NCI-H2227 (cell line): ENCODE data around the gene CFAP119.

ENCODE experiments used
- DNase-seq: peaks from one replicate; lab custom pipeline; 2025; ENCODE audit not compliant: unreplicated experiment; lab: John Stamatoyannopoulos, UW

Gene CFAP119

GRCh38 chr16:30741461-30741914, 20.4 kb downstream of the CFAP119 start:
- DNase-seq = peak; percentile 59

GRCh38 chr16:30740364-30741251, 21.3 kb downstream of the CFAP119 start:
- DNase-seq = no peak

GRCh38 chr16:30738984-30739951, 22.6 kb downstream of the CFAP119 start:
- DNase-seq = no peak

GRCh38 chr16:30737794-30738648, 23.8 kb downstream of the CFAP119 start:
- no peak for DNase-seq

- no peak for DNase-seq
Measured at GRCh38 chr16:30736995-30737793, 24.7 kb downstream of the CFAP119 start.

GRCh38 chr16:30731411-30731810, 30.5 kb downstream of the CFAP119 start:
- no peak for DNase-seq

- DNase-seq = no peak
Measured at GRCh38 chr16:30728899-30729672, 32.8 kb downstream of the CFAP119 start.

GRCh38 chr16:30728321-30728720, 33.5 kb downstream of the CFAP119 start:
- no peak for DNase-seq

- no peak for DNase-seq
Measured at GRCh38 chr16:30725418-30725792, 36.5 kb downstream of the CFAP119 start.

- DNase-seq = no peak
Measured at GRCh38 chr16:30724641-30725417, 37.0 kb downstream of the CFAP119 start.

GRCh38 chr16:30723725-30724355, 38.0 kb downstream of the CFAP119 start:
- DNase-seq = no peak

GRCh38 chr16:30722916-30723315, 38.9 kb downstream of the CFAP119 start:
- no peak for DNase-seq

- no peak for DNase-seq
Measured at GRCh38 chr16:30722443-30722842, 39.4 kb downstream of the CFAP119 start.

GRCh38 chr16:30721606-30722005, 40.3 kb downstream of the CFAP119 start:
- DNase-seq = no peak

- DNase-seq = no peak
Measured at GRCh38 chr16:30721167-30721566, 40.7 kb downstream of the CFAP119 start.

GRCh38 chr16:30720694-30721093, 41.2 kb downstream of the CFAP119 start:
- DNase-seq = no peak

GRCh38 chr16:30720086-30720485, 41.8 kb downstream of the CFAP119 start:
- DNase-seq = no peak
